ENCODE results near the gene NFYC.

The NFYC gene

GRCh38 chr1:40774266-40774998 lies 82.9 kb downstream of the NFYC start (continued):
- peak; percentile 33 for TF ChIP-seq ZNF654 (tag by site-specific recombination; IDR thresholded peaks at IDR 0.05; ENCODE audit: low read depth)
- TF ChIP-seq ZFP3 (tag by site-specific recombination; IDR thresholded peaks at IDR 0.05; ENCODE audit: low read depth), result peak; percentile 86
- TF ChIP-seq BCL6B (tag by site-specific recombination; IDR thresholded peaks at IDR 0.05), result no peak
- TF ChIP-seq ZNF785 (tag by site-specific recombination; IDR thresholded peaks at IDR 0.05), result no peak
- TF ChIP-seq ZNF529 (tag by site-specific recombination; IDR thresholded peaks at IDR 0.05; ENCODE audit: insufficient replicate concordance), result no peak
- TF ChIP-seq EGR2 (tag by site-specific recombination; IDR thresholded peaks at IDR 0.05; ENCODE audit: low read depth), result no peak
- no peak for TF ChIP-seq ZNF580 (tag by site-specific recombination; IDR thresholded peaks at IDR 0.05)
- no peak for TF ChIP-seq ZNF660 (tag by site-specific recombination; IDR thresholded peaks at IDR 0.05)
- no peak for TF ChIP-seq ZBTB48 (tag by site-specific recombination; IDR thresholded peaks at IDR 0.05)
- no peak for TF ChIP-seq ZBTB17 (tag by site-specific recombination; IDR thresholded peaks at IDR 0.05)
- TF ChIP-seq ZNF701 (tag by site-specific recombination; IDR thresholded peaks at IDR 0.05), result no peak
- TF ChIP-seq ZEB2 (tag by site-specific recombination; IDR thresholded peaks at IDR 0.05), result no peak
- no peak for TF ChIP-seq ZBTB44 (tag by site-specific recombination; IDR thresholded peaks at IDR 0.05)
- no peak for TF ChIP-seq ZNF639 (tag by site-specific recombination; IDR thresholded peaks at IDR 0.05)
- no peak for TF ChIP-seq ZBTB1 (tag by site-specific recombination; IDR thresholded peaks at IDR 0.05)
- TF ChIP-seq ZNF76 (tag by site-specific recombination; IDR thresholded peaks at IDR 0.05; ENCODE audit: borderline replicate concordance, low read depth), result no peak
- TF ChIP-seq ZNF423 (tag by site-specific recombination; IDR thresholded peaks at IDR 0.05), result no peak
- TF ChIP-seq IKZF3 (tag by site-specific recombination; IDR thresholded peaks at IDR 0.05), result peak; percentile 48; the same call in 1 of the 2 replicates
- peak; percentile 39; the same call in 1 of the 2 replicates for TF ChIP-seq CTCF (tag by site-specific recombination; IDR thresholded peaks at IDR 0.05)
- no peak for TF ChIP-seq REPIN1 (tag by site-specific recombination; IDR thresholded peaks at IDR 0.05; ENCODE audit: low read depth)
- TF ChIP-seq ZNF174 (tag by site-specific recombination; IDR thresholded peaks at IDR 0.05), result no peak

All from HEK293 (cell line).